Gastrocnemius medialis (tissue), 4 donors: ENCODE results near the gene AGFG2. TPM values are rescaled to one million over a fixed set of nuclear protein-coding genes. Genes with fewer than 3 reads are reported as not detected.
A peak's percentile ranks its signal among the peaks of the same experiment; 100 is the strongest.

Source experiments
- ATAC-seq, 2 donors: fragments of 150-250 bp; one replicate each; pipeline ENCODE4 v1.9.1; 2016
- DNase-seq, 2 donors: peaks; one replicate each; pipeline ENCODE4 v3.0.0-alpha.2; 2019
- H3K27ac ChIP-seq, 4 donors: fragments of 200-600 bp; sonication (generic); 1 replicate in 1 of 4; 2 replicates in 3 of 4; pipeline ENCODE4 v1.5.1; 2016 to 2018; ENCODE audit warnings: mild to moderate bottlenecking in 2 of 4, moderate library complexity in 1 of 4
- H3K27me3 ChIP-seq, 3 donors: fragments of 200-600 bp; sonication (generic) in 2 of 3; 1 replicate in 1 of 3; 2 replicates in 2 of 3; pipeline versions ENCODE4 v1.5.1 to v1.6.0; 2016 to 2019; ENCODE audit warnings: mild to moderate bottlenecking in 1 of 3, moderate library complexity in 1 of 3
- H3K36me3 ChIP-seq, 2 donors: fragments of 200-600 bp; sonication (generic) in 1 of 2; one replicate each; pipeline ENCODE4 v1.5.1; 2017 to 2018
- H3K4me1 ChIP-seq, 2 donors: fragments of 200-600 bp; sonication (generic) in 1 of 2; one replicate each; pipeline ENCODE4 v1.5.1; 2016 to 2017; ENCODE audit warnings: mild to moderate bottlenecking in 2 of 2
- H3K4me3 ChIP-seq, 4 donors: fragments of 200-600 bp; sonication (generic) in 3 of 4; 1 replicate in 1 of 4; 2 replicates in 3 of 4; pipeline ENCODE4 v1.5.1; 2016 to 2019; ENCODE audit warnings: mild to moderate bottlenecking in 2 of 4
- H3K9me3 ChIP-seq, 3 donors: fragments of 200-600 bp; sonication (generic) in 2 of 3; 1 replicate in 1 of 3; 2 replicates in 2 of 3; pipeline ENCODE4 v1.5.1; 2016 to 2019
- POLR2A ChIP-seq, 2 donors: fragments of 450-650 bp; IDR thresholded peaks; one replicate each; pipeline ENCODE4 v1.6.1; 2017; ENCODE audit warnings: antibody characterized with exemption in 2 of 2, mild to moderate bottlenecking in 2 of 2, moderate library complexity in 2 of 2
- in situ Hi-C, 4 donors: fragments of 200-750 bp; cut with MboI; loops; one replicate each; pipeline versions ENCODE4 v1.15.0 to v1.8.0; 2017; ENCODE audit warnings: low sequenced_read_pairs in 4 of 4
- intact Hi-C: fragments of 100-400 bp; cut with DNase I; formaldehyde crosslinking; loops from one replicate; pipeline ENCODE4 v1.15.1; 2023; ENCODE audit warnings: low total_unique reads
- total RNA-seq, 4 donors: library from RNA; depleted of rRNA; stranded (reverse); fragments of >200 nt; gene quantifications; one replicate each; pipeline versions ENCODE4 v1.1.0 to v1.2.3, GENCODE V29; 2016
- TF ChIP-seq, protein P1 (sequence below), 5 experiments: fragments of 450-650 bp in 3 of 5; fragments of 200-600 bp in 2 of 5; sonication (generic) in 2 of 5; IDR thresholded peaks in 4 of 5; conservative IDR thresholded peaks in 1 of 5; 1 replicate in 4 of 5; 2 replicates in 1 of 5; pipeline ENCODE4 v1.5.1; 2016 to 2019; ENCODE audit warnings: antibody characterized with exemption in 5 of 5, mild to moderate bottlenecking in 3 of 5, moderate library complexity in 3 of 5

AGFG2 gene
- total RNA-seq, 4 donors from 2014 or later = 10.7 to 16.4 (median 13.5) TPM

DNA sequence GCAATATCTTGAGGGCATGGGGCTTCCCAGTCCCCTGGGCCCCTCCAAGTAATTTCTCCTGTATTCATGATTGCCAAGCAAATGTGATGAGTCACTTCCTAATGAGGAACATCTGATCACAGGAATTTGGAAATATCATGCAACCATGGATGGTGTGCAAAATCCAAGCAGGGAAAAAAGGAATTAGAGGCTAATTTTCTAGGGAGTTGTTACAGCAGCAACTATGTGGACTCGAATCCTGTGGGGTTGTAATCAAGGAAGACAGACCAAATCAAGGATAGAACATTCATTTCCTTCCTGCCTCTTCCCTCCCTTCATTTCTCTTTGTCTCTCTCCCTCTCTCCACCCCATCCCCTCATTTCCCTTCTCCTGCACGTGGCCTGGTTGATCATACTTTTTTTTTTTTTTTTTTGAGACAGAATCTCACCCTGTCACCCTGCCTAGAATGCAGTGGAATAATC lies 23.9 kb upstream of the AGFG2 start:
- Histone ChIP-seq H3K27ac (no peak overlapping the region), H3K36me3 (no peaks in the 10 kb centered on the region), H3K9me3 (no peaks in the 10 kb centered on the region), H3K4me3 (no peak overlapping the region), H3K27me3 (no peaks in the 10 kb centered on the region), H3K4me1 (no peaks in the 10 kb centered on the region)
- in situ Hi-C loops (no loop called here), intact Hi-C loops (no loop called here)
- TF ChIP-seq, protein P1, sequence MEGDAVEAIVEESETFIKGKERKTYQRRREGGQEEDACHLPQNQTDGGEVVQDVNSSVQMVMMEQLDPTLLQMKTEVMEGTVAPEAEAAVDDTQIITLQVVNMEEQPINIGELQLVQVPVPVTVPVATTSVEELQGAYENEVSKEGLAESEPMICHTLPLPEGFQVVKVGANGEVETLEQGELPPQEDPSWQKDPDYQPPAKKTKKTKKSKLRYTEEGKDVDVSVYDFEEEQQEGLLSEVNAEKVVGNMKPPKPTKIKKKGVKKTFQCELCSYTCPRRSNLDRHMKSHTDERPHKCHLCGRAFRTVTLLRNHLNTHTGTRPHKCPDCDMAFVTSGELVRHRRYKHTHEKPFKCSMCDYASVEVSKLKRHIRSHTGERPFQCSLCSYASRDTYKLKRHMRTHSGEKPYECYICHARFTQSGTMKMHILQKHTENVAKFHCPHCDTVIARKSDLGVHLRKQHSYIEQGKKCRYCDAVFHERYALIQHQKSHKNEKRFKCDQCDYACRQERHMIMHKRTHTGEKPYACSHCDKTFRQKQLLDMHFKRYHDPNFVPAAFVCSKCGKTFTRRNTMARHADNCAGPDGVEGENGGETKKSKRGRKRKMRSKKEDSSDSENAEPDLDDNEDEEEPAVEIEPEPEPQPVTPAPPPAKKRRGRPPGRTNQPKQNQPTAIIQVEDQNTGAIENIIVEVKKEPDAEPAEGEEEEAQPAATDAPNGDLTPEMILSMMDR (IDR thresholded peaks at IDR 0.05 in 4 of 5, conservative IDR thresholded peaks at IDR 0.05 in 1 of 5) = no peak
- TF ChIP-seq POLR2A (IDR thresholded peaks at IDR 0.05) = no peak
- ATAC-seq (peak; percentile 36 to 54), DNase-seq (no peak)

DNA sequence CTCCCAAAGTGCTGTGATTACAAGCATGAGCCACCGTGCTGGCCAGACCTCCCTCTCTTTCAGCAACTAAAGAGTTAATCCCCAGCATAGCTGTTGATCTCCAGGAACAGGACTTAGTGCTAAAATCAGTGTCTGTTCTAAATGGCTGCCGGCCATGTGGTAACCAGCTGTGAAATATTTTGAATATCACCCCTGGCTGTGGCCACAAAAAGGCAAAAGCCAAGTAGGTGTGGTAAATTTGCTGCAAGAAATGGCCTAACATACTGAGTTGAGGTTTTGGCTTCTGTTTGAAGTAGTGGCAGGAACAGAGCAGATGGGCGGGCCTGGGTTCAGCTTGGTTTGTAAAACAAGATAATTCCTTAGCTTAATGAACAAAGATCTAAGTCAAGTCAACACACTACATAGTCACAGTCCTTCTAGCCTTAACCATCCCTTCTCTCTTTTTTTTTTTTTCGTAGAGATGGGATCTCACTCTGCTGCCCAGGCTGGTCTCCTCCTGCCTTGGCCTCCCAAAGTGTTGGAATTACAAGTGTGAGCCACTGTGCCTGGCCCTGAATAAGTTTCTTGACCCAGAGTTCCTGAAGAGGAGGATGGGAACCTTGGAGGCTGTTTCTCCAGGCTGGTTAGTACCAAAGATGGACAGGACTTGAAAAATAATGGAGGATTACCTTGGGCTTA lies 22.7 kb upstream of the AGFG2 start:
- Histone ChIP-seq H3K27ac (no peak overlapping the region), H3K9me3 (no peaks in the 10 kb centered on the region), H3K36me3 (no peaks in the 10 kb centered on the region), H3K27me3 (no peaks in the 10 kb centered on the region), H3K4me1 (no peaks in the 10 kb centered on the region), H3K4me3 (no peak overlapping the region)
- in situ Hi-C loops = no loop called here
- intact Hi-C loops = no loop called here
- TF ChIP-seq, protein P1 (IDR thresholded peaks at IDR 0.05 in 4 of 5, conservative IDR thresholded peaks at IDR 0.05 in 1 of 5) = no peak
- no peak for TF ChIP-seq POLR2A (IDR thresholded peaks at IDR 0.05)
- ATAC-seq (peak; percentile 69 to 74), DNase-seq (peak; percentile 20 to 47)

DNA sequence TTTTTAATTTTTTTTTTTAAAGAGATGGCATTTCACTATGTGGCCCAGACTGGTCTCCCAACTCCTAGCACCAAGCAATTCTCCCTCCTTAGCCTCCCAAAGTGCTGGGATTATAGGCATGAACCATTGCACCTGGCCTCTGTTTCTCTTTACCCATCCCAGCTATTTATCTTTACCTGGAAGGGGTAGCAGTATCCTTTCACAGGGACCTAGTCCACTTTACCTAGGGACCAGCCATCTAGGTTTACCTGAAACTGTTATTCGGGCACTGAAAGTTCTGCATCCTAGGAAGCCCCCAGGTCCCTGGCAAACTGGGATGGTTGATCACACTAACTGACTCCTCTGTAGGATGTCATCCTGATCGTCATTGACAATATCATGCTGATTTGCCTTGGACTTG lies 21.7 kb upstream of the AGFG2 start:
- Histone ChIP-seq H3K9me3 (no peaks in the 10 kb centered on the region), H3K27me3 (no peaks in the 10 kb centered on the region), H3K27ac (no peak overlapping the region), H3K36me3 (no peaks in the 10 kb centered on the region), H3K4me1 (no peaks in the 10 kb centered on the region), H3K4me3 (no peak overlapping the region)
- no peak for DNase-seq
- no peak for ATAC-seq
- in situ Hi-C loops = no loop called here
- intact Hi-C loops = no loop called here
- no peak for TF ChIP-seq POLR2A (IDR thresholded peaks at IDR 0.05)
- TF ChIP-seq, protein P1 (IDR thresholded peaks at IDR 0.05 in 4 of 5, conservative IDR thresholded peaks at IDR 0.05 in 1 of 5) = no peak

DNA sequence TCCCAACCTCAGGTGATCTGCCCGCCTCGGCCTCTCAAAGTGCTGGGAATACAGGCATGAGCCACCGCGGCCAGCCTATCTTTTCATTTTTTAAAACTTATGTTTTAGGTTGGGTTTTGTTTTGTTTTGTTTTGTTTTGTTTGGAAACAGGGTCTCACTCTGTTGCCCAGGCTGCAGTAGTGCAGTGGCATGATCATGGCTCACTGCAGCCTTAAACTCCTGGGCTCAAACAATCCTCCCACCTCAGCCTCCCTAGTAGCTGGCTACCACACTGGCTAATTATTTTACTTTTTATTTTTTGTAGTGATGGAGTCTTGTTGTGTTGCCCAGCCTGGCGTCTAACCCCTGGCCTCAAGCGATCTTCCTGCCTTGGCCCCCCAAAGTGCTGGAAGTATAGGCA lies 19.4 kb upstream of the AGFG2 start:
- no peak for TF ChIP-seq POLR2A (IDR thresholded peaks at IDR 0.05)
- TF ChIP-seq, protein P1 (IDR thresholded peaks at IDR 0.05 in 4 of 5, conservative IDR thresholded peaks at IDR 0.05 in 1 of 5) = no peak
- intact Hi-C loops = no loop called here
- H3K27me3 ChIP-seq = no peaks in the 10 kb centered on the region
- no peaks in the 10 kb centered on the region for H3K9me3 ChIP-seq
- ATAC-seq (no peak), DNase-seq (no peak)
- in situ Hi-C loops = no loop called here
- H3K36me3 ChIP-seq = no peaks in the 10 kb centered on the region
- no peaks in the 10 kb centered on the region for H3K4me1 ChIP-seq
- no peak overlapping the region for H3K27ac ChIP-seq
- H3K4me3 ChIP-seq = no peak overlapping the region

DNA sequence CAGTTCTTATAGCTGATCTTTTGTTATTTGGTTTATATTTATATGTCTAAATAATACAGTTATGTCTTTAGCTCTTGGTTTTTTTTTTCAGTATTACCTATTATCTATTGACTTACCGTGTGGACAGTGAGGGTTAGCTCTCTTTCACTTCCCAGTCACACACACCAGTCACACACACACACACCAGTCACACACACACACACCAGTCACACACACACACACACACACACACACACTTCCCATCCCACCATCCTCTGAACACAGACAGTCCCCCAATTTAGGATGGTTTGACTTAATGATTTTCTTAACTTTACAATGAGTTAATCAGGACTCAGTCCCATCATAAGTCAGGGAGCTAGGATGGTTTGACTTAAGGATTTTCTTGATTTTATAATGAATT lies 18.9 kb upstream of the AGFG2 start:
- no peak overlapping the region for H3K4me3 ChIP-seq
- in situ Hi-C loops (no loop called here), intact Hi-C loops (no loop called here)

More for the DNA sequence above, 18.9 kb upstream of the AGFG2 start:
- no peaks in the 10 kb centered on the region for H3K9me3 ChIP-seq
- no peaks in the 10 kb centered on the region for H3K4me1 ChIP-seq
- no peak for TF ChIP-seq POLR2A (IDR thresholded peaks at IDR 0.05)
- TF ChIP-seq, protein P1 (IDR thresholded peaks at IDR 0.05 in 4 of 5, conservative IDR thresholded peaks at IDR 0.05 in 1 of 5) = no peak
- H3K36me3 ChIP-seq = no peaks in the 10 kb centered on the region
- ATAC-seq (no peak), DNase-seq (no peak)
- no peaks in the 10 kb centered on the region for H3K27me3 ChIP-seq
- no peak overlapping the region for H3K27ac ChIP-seq
